Endothelial cell of umbilical vein (primary cell): ENCODE results near the gene CNTN3. TPM values are rescaled to one million over a fixed set of nuclear protein-coding genes. Genes with fewer than 3 reads are reported as not detected.
A peak's percentile ranks its signal among the peaks of the same experiment; 100 is the strongest.

Experiments
- BruUV-seq: library from RNA; stranded (reverse); fragments of 400-500 nt; replicated peaks from 2 replicates; lab custom pipeline; 2021; lab: Mats Ljungman, UMichigan
- CTCF ChIA-PET: fragments of 300-600, 350-600 bp; sonication (Branson Sonifier 250); formaldehyde crosslinking; loops from one replicate; lab custom pipeline; 2021; ENCODE audit warnings: antibody characterized with exemption, inconsistent platforms; lab: Charles Lee
- POLR2A ChIA-PET: fragments of 300-600, 350-600 bp; sonication (Branson Sonifier 250); formaldehyde crosslinking; loops from one replicate; lab custom pipeline; 2021; ENCODE audit warnings: antibody characterized with exemption, inconsistent platforms; lab: Charles Lee
- DNase-seq: peaks from one replicate; pipeline ENCODE4 v3.0.0-alpha.2; 2011; ENCODE audit warnings: low read depth, low spot score
- FAIRE-seq: peaks from 2 replicates; lab custom pipeline; 2011; peaks lifted over from hg19 to GRCh38; lab: Jason Lieb, UNC
- H2AFZ ChIP-seq: 2 replicates; pipeline ENCODE4 v1.6.0; 2012; ENCODE audit warnings: low read depth, low read length, control low read depth, inconsistent platforms
- H3K27ac ChIP-seq: 2 replicates; pipeline ENCODE4 v1.5.1; 2011; ENCODE audit warnings: low read depth, mild to moderate bottlenecking, control low read depth, low read length, moderate library complexity; ENCODE audit not compliant: insufficient read depth
- H3K27me3 ChIP-seq, 2 experiments: 2 replicates each; pipeline versions ENCODE4 v1.6.0 to v1.6.1; 2011; ENCODE audit warnings: low read length in 2 of 2, mixed read lengths in 1 of 2; ENCODE audit not compliant: control insufficient read depth in 2 of 2, insufficient read depth in 2 of 2
- H3K36me3 ChIP-seq, 2 experiments: 2 replicates in 1 of 2; 3 replicates in 1 of 2; pipeline ENCODE4 v1.5.1; 2011; ENCODE audit warnings: low read length in 2 of 2, mild to moderate bottlenecking in 1 of 2, moderate library complexity in 1 of 2; ENCODE audit not compliant: control insufficient read depth in 2 of 2, insufficient read depth in 2 of 2; ENCODE audit errors: extremely low read depth in 1 of 2
- H3K4me1 ChIP-seq: 3 replicates; pipeline ENCODE4 v1.5.1; 2011; ENCODE audit warnings: mild to moderate bottlenecking, low read length; ENCODE audit not compliant: control insufficient read depth, insufficient read depth; ENCODE audit errors: extremely low read depth
- H3K4me2 ChIP-seq: 2 replicates; pipeline ENCODE4 v1.6.1; 2011; ENCODE audit warnings: low read length, control low read depth, mixed read lengths; ENCODE audit not compliant: insufficient read depth
- H3K4me3 ChIP-seq, 3 experiments: fragments of 200-600 bp in 1 of 3; sonication (generic), shearing (Covaris generic) in 1 of 3; replicated peaks in 1 of 3; 2 replicates each; pipeline ENCODE4 v1.5.1; 2011 to 2016; ENCODE audit warnings: control low read depth in 3 of 3, low read length in 3 of 3, mild to moderate bottlenecking in 2 of 3, inconsistent platforms in 1 of 3, low read depth in 1 of 3, moderate library complexity in 1 of 3; ENCODE audit not compliant: insufficient read depth in 1 of 3
- H3K79me2 ChIP-seq: 2 replicates; pipeline ENCODE4 v1.6.0; 2012; ENCODE audit warnings: low read length, inconsistent platforms; ENCODE audit not compliant: control insufficient read depth, insufficient read depth
- H3K9ac ChIP-seq: replicated peaks from 2 replicates; pipeline ENCODE3; 2011; ENCODE audit warnings: low read length, control low read depth; ENCODE audit not compliant: insufficient read depth; ENCODE audit errors: extremely low read depth
- H3K9me1 ChIP-seq: replicated peaks from 3 replicates; pipeline ENCODE4 v1.6.0; 2011; ENCODE audit warnings: mild to moderate bottlenecking, low read length; ENCODE audit not compliant: control insufficient read depth, insufficient read depth; ENCODE audit errors: extremely low read depth
- H3K9me3 ChIP-seq: replicated peaks from 2 replicates; pipeline ENCODE4 v1.5.1; 2012; ENCODE audit warnings: low read length, inconsistent platforms; ENCODE audit not compliant: control insufficient read depth, insufficient read depth
- H4K20me1 ChIP-seq: replicated peaks from 2 replicates; pipeline ENCODE3; 2011; ENCODE audit warnings: mild to moderate bottlenecking, low read length; ENCODE audit not compliant: control insufficient read depth, insufficient read depth; ENCODE audit errors: extremely low read depth
- CTCF ChIP-seq, 2 donors: IDR thresholded peaks; 1 replicate in 1 of 2; 2 replicates in 1 of 2; pipeline ENCODE4 v1.5.1; 2011; ENCODE audit warnings: low read length in 2 of 2, mild to moderate bottlenecking in 2 of 2, moderate library complexity in 2 of 2, control low read depth in 1 of 2, inconsistent platforms in 1 of 2, low read depth in 1 of 2; ENCODE audit not compliant: insufficient read depth in 1 of 2; ENCODE audit errors: extremely low read depth in 1 of 2
- EZH2 ChIP-seq: IDR thresholded peaks from 2 replicates; pipeline ENCODE4 v1.6.1; 2012; ENCODE audit warnings: borderline replicate concordance, low read depth, mild to moderate bottlenecking, moderate library complexity, low read length, inconsistent platforms; ENCODE audit not compliant: severe bottlenecking
- FOS ChIP-seq: IDR thresholded peaks from 2 replicates; pipeline ENCODE4 v1.6.1; 2011; ENCODE audit warnings: mild to moderate bottlenecking, low read length, moderate library complexity, borderline replicate concordance; ENCODE audit not compliant: insufficient read depth
- GATA2 ChIP-seq: IDR thresholded peaks from 2 replicates; pipeline ENCODE4 v1.7.0; 2011; ENCODE audit warnings: low read depth, mild to moderate bottlenecking, moderate library complexity, mixed read lengths, low read length; ENCODE audit not compliant: insufficient read length, insufficient read depth
- JUN ChIP-seq: IDR thresholded peaks from 2 replicates; pipeline ENCODE4 v1.6.1; 2011; ENCODE audit warnings: borderline replicate concordance, low read depth; ENCODE audit not compliant: insufficient read length, insufficient read depth
- MYC ChIP-seq: IDR thresholded peaks from one replicate; pipeline ENCODE4 v1.6.1; 2011; ENCODE audit warnings: mild to moderate bottlenecking, low read depth, low read length
- POLR2A ChIP-seq: IDR thresholded peaks from 2 replicates; pipeline ENCODE4 v1.6.1; 2012; ENCODE audit warnings: low read depth, mild to moderate bottlenecking, control low read depth, low read length
- POLR2AphosphoS5 ChIP-seq: IDR thresholded peaks from 2 replicates; pipeline ENCODE4 v1.6.1; 2012; ENCODE audit warnings: low read depth, mild to moderate bottlenecking, control low read depth, low read length, moderate library complexity; ENCODE audit not compliant: insufficient read depth
- dilution Hi-C: fragments of 300-500 bp; cut with MboI; formaldehyde crosslinking; loops from one replicate; pipeline ENCODE4 v1.15.0; 2019; ENCODE audit warnings: low sequenced_read_pairs; ENCODE audit not compliant: extremely low pct_ligation_motif_present
- intact Hi-C: fragments of 100-400 bp; cut with micrococcal nuclease; formaldehyde crosslinking; loops from one replicate; pipeline ENCODE4 v1.10.0; 2022
- polyA plus RNA-seq, 4 experiments: library from polyadenylated mRNA; depleted of rRNA in 3 of 4; stranded (reverse) in 3 of 4; unstranded in 1 of 4; fragments of >200 nt; gene quantifications; 2 replicates each; pipeline versions ENCODE4 v1.2.1 to v1.2.3, GENCODE V29; 2011 to 2012; ENCODE audit warnings: missing spikeins in 1 of 4
- total RNA-seq: library from RNA; stranded (reverse); gene quantifications from 2 replicates; pipeline ENCODE4 v1.2.3, GENCODE V29; 2021
- TF ChIP-seq, protein P1 (sequence below): IDR thresholded peaks from 2 replicates; pipeline ENCODE4 v1.6.1; 2011; ENCODE audit not compliant: insufficient read depth, insufficient read length

CNTN3 gene
- total and polyA plus RNA-seq, 2 donors (not counting 3 experiments of a cell fraction or from before 2014, with no cell fraction given), result 0.03 TPM; not detected in 1

GRCh38 chr3:74643636-74644035 is 29.2 kb upstream of the CNTN3 start:
- Histone ChIP-seq H3K27ac (no peak overlapping the region), H3K4me2 (no peak overlapping the region), H3K79me2 (no peaks in the 10 kb centered on the region), H3K4me1 (no peaks in the 10 kb centered on the region), H3K4me3 (no peak overlapping the region), H3K9ac (no peak overlapping the region), H3K36me3 (no peaks in the 10 kb centered on the region), H3K9me1 (no peaks in the 10 kb centered on the region), H3K27me3 (no peaks in the 10 kb centered on the region), H3K9me3 (peaks cover 2% of the 10 kb centered on the region), H4K20me1 (no peaks in the 10 kb centered on the region), H2AFZ (no peak overlapping the region)
- FAIRE-seq (no peak), DNase-seq (peak; percentile 4)
- TF ChIP-seq POLR2A (no peak), MYC (no peak), FOS (no peak), POLR2AphosphoS5 (no peak), JUN (no peak), GATA2 (no peak), EZH2 (no peak), CTCF (IDR thresholded peaks at IDR 0.05; ENCODE audit: extremely low read depth in 1 of 2, insufficient read depth in 1 of 2, low read depth in 1 of 2, low read length in 2 of 2) (no peak)
- TF ChIP-seq, protein P1, sequence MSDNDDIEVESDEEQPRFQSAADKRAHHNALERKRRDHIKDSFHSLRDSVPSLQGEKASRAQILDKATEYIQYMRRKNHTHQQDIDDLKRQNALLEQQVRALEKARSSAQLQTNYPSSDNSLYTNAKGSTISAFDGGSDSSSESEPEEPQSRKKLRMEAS, result no peak
- BruUV-seq, result no TSS peak
- POLR2A ChIA-PET, result no interaction called here
- CTCF ChIA-PET, result no interaction called here
- dilution Hi-C loops, result no loop called here
- intact Hi-C loops, result no loop called here
